Osteoblast (primary cell): ENCODE results near the gene SMC1B. TPM values are rescaled to one million over a fixed set of nuclear protein-coding genes. Genes with fewer than 3 reads are reported as not detected.

ENCODE experiments used
- DNase-seq: peaks from one replicate; pipeline ENCODE4 v3.0.0; 2011; ENCODE audit warnings: low spot score, mixed read lengths; ENCODE audit not compliant: insufficient read length; ENCODE audit errors: missing footprints
- H2AFZ ChIP-seq: 2 replicates; pipeline ENCODE4 v1.6.0; 2011; ENCODE audit warnings: mild to moderate bottlenecking, low read length
- H3K27ac ChIP-seq: 2 replicates; pipeline ENCODE4 v1.5.1; 2011; ENCODE audit warnings: mild to moderate bottlenecking, low read depth, low read length, moderate library complexity
- H3K27me3 ChIP-seq: 2 replicates; pipeline ENCODE4 v1.6.0; 2012; ENCODE audit warnings: mild to moderate bottlenecking, control low read depth, inconsistent platforms, low read length, moderate library complexity; ENCODE audit not compliant: insufficient read depth
- H3K36me3 ChIP-seq: 2 replicates; pipeline ENCODE4 v1.5.1; 2011; ENCODE audit warnings: mild to moderate bottlenecking, low read length, control low read depth, moderate library complexity; ENCODE audit not compliant: insufficient read depth
- H3K4me1 ChIP-seq: 2 replicates; pipeline ENCODE4 v1.5.1; 2011; ENCODE audit warnings: mild to moderate bottlenecking, low read length, control low read depth, moderate library complexity; ENCODE audit not compliant: insufficient read depth
- H3K4me2 ChIP-seq: 2 replicates; pipeline ENCODE4 v1.6.0; 2011; ENCODE audit warnings: mild to moderate bottlenecking, low read length; ENCODE audit not compliant: insufficient read depth
- H3K4me3 ChIP-seq: fragments of 200-600 bp; sonication (generic); 3 replicates; pipeline ENCODE4 v1.5.1; 2012; ENCODE audit warnings: mild to moderate bottlenecking, low read length, inconsistent platforms; ENCODE audit not compliant: insufficient read depth
- H3K79me2 ChIP-seq: 2 replicates; pipeline ENCODE4 v1.6.0; 2012; ENCODE audit warnings: mild to moderate bottlenecking, low read length, control low read depth, inconsistent platforms; ENCODE audit not compliant: insufficient read depth
- H3K9me3 ChIP-seq: 2 replicates; pipeline ENCODE4 v1.5.1; 2011; ENCODE audit warnings: low read depth, low read length, control low read depth
- H4K20me1 ChIP-seq: 2 replicates; pipeline ENCODE4 v1.6.0; 2012; ENCODE audit warnings: mild to moderate bottlenecking, low read length, control low read depth; ENCODE audit not compliant: insufficient read depth
- total RNA-seq: library from RNA; depleted of rRNA; stranded (reverse); fragments of >200 nt; gene quantifications from 2 replicates; pipeline ENCODE4 v1.2.3, GENCODE V29; 2012
- TF ChIP-seq, protein P1 (sequence below): IDR thresholded peaks from 2 replicates; pipeline ENCODE4 v1.5.1; 2011; ENCODE audit warnings: mild to moderate bottlenecking, low read depth, low read length, moderate library complexity; ENCODE audit errors: extremely low read depth

Gene SMC1B
- total RNA-seq, 1 donor = not detected

DNA sequence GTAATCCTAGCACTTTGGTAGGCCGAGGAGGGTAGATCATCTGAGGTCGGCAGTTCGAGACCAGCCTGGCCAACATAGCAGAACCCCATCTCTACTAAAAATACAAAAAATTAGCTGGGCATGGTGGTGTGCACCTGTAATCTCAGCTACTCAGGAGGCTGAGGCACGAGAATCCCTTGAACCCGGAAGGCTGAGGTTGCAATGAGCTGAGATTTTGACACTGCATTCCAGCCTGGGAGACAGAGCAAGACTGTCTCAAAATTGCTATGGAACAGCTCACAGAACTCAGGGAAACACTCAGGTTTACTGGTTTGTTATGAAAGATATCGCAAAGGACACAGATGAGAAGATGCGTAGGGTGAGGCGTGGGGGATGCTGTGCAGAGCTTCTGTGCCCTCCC lies 101.0 kb downstream of the SMC1B start:
- peaks cover 24% of the 10 kb centered on the region for H3K4me1 ChIP-seq
- H2AFZ ChIP-seq = no peak overlapping the region
- no peaks in the 10 kb centered on the region for H3K27me3 ChIP-seq
- DNase-seq = no peak
- no peak overlapping the region for H3K27ac ChIP-seq
- no peaks in the 10 kb centered on the region for H3K9me3 ChIP-seq
- TF ChIP-seq, protein P1, sequence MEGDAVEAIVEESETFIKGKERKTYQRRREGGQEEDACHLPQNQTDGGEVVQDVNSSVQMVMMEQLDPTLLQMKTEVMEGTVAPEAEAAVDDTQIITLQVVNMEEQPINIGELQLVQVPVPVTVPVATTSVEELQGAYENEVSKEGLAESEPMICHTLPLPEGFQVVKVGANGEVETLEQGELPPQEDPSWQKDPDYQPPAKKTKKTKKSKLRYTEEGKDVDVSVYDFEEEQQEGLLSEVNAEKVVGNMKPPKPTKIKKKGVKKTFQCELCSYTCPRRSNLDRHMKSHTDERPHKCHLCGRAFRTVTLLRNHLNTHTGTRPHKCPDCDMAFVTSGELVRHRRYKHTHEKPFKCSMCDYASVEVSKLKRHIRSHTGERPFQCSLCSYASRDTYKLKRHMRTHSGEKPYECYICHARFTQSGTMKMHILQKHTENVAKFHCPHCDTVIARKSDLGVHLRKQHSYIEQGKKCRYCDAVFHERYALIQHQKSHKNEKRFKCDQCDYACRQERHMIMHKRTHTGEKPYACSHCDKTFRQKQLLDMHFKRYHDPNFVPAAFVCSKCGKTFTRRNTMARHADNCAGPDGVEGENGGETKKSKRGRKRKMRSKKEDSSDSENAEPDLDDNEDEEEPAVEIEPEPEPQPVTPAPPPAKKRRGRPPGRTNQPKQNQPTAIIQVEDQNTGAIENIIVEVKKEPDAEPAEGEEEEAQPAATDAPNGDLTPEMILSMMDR = no peak
- peaks cover 53% of the 10 kb centered on the region for H3K79me2 ChIP-seq
- no peak overlapping the region for H3K4me2 ChIP-seq
- peaks cover 24% of the 10 kb centered on the region for H4K20me1 ChIP-seq
- peaks cover 3% of the 10 kb centered on the region for H3K36me3 ChIP-seq
- no peak overlapping the region for H3K4me3 ChIP-seq

DNA sequence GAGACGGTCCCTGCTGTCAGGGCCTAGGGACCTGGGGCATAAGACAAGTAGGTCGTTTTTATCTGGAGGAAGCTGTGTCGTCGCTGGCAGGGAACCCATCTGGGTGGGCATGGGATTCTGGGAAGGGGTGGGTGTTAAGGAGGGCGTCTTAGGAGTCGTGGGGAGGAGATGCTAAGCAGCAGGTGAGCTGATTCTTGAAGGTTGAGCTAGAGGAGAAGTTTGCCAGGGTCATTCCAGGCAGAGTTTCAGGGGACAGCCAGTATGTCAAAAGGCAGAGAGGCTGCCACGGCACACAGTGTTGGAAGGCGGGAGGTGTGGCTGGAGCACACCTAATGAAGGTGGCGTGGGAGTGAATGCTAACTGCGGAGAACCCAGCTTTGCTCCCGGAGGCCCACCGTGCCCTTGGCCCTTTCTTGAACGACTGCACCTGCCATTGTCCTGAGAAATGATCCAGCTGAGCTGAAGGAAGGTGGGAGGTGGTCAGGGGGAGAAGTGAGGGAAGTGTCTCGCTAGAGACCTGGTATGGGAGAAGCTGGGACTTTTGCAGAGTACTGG lies 102.3 kb downstream of the SMC1B start:
- DNase-seq = peak; percentile 69
- Histone ChIP-seq H3K4me3 (peak overlapping the region; percentile 88), H3K4me1 (peaks cover 16% of the 10 kb centered on the region), H2AFZ (no peak overlapping the region), H4K20me1 (peaks cover 16% of the 10 kb centered on the region), H3K36me3 (peaks cover 3% of the 10 kb centered on the region), H3K27me3 (no peaks in the 10 kb centered on the region), H3K27ac (no peak overlapping the region), H3K9me3 (no peaks in the 10 kb centered on the region), H3K4me2 (peak overlapping the region; percentile 93), H3K79me2 (peaks cover 44% of the 10 kb centered on the region)
- TF ChIP-seq, protein P1 = no peak

DNA sequence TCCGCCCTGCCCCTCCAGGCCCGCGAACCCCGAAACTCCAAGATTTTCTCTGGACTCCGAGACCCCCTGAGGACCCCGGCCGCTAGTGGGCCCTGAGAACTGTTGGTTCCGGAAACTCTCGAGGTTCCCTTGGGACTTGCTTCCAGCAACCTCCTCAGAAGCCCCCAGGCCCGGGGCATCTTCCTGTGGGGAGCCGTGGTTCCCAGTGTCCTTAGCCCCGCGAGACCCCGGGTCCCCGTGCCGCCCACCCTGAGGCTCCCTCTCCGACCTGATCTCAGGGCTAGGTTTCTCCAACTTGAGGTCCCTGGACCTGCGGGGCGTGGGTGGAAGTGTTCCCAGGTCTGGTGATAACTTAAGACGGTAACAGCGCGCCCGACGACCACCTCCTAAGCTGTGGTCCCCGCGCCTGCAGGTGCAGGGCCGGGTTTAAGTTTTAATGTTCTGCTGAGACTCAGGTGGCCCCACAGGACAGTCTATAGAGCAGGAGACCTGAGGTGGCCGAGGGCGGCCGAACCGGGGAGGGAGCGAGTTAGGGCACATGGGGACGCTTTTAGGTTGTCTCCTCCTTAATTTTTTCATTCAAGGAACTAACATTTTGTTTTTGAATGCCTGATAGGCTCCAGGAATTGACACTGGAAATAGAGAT lies 102.9 kb downstream of the SMC1B start:
- H4K20me1 ChIP-seq = peaks cover 16% of the 10 kb centered on the region
- no peak overlapping the region for H2AFZ ChIP-seq
- H3K4me3 ChIP-seq = peak overlapping the region; percentile 88
- peaks cover 3% of the 10 kb centered on the region for H3K36me3 ChIP-seq
- H3K27me3 ChIP-seq = no peaks in the 10 kb centered on the region
- DNase-seq = peak; percentile 71
- peaks cover 39% of the 10 kb centered on the region for H3K79me2 ChIP-seq
- peak overlapping the region; percentile 33 for H3K27ac ChIP-seq
- peak overlapping the region; percentile 93 for H3K4me2 ChIP-seq
- TF ChIP-seq, protein P1 = no peak
- H3K9me3 ChIP-seq = no peaks in the 10 kb centered on the region
- peaks cover 16% of the 10 kb centered on the region for H3K4me1 ChIP-seq

DNA sequence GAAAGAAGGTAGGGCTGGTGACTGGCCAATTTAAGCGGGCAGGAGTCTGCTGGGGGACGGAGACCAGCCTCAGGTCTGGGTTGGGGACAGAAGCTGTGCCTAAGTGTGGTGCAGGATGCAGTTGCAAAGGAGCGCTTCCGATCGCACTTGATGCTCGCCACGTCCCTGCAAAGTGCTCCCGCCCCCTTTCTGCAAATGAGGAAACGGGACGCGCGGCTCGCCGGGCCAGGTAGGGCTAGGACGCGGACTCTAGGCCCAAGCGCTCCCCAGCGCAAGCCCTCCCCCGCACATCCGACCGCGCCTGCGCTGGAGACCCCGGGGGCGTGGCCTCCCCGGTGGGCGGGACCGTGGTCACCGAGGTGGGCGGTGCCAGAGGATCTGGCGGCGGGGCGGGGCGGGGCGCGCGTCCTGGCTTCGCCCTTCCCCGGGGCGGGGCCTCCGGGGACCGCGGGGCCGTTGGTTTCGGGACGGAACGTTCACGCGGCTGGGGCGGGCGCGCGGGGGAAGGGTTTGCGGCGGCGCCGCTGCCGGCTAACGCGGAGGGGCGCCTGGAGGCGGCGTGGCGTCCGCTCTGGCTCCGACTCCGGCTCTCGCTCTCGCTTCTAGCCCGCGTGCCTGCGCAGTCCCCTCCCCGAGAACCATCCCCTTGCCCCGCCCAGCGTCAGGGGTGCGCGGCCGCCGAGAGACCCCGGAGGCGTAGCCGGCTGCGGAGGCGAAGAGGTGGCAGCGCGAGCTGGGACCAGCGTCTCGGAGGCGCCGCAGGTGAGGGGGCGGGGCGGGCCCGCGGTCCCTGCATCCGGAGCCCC lies 103.8 kb downstream of the SMC1B start, which contains the start of gene FAM118A:
Gene FAM118A, plus strand, starts transcription at position 513 of the 806 bp plus-strand sequence. CDS start 12,446 bp downstream, outside the sequence.
- Histone ChIP-seq H3K36me3 (peaks cover 3% of the 10 kb centered on the region), H3K27me3 (no peaks in the 10 kb centered on the region), H3K79me2 (peaks cover 34% of the 10 kb centered on the region), H3K4me3 (peak within 1 kb of the TSS; percentile 88), H4K20me1 (peaks cover 16% of the 10 kb centered on the region), H3K9me3 (no peaks in the 10 kb centered on the region), H3K27ac (peak within 1 kb of the TSS; percentile 82), H3K4me1 (peaks cover 16% of the 10 kb centered on the region), H2AFZ (peak within 1 kb of the TSS; percentile 100), H3K4me2 (peak within 1 kb of the TSS; percentile 93)
- peak; percentile 98 for DNase-seq
- TF ChIP-seq, protein P1 = no peak
